GM12801 (cell line): ENCODE data around the gene ABHD2.

ENCODE experiments used
- TF ChIP-seq, protein P1 (sequence below): IDR thresholded peaks from one replicate; pipeline ENCODE4 v1.5.1; 2011; ENCODE audit warnings: control low read depth; ENCODE audit not compliant: insufficient read length; ENCODE audit errors: extremely low read depth

The ABHD2 gene

DNA sequence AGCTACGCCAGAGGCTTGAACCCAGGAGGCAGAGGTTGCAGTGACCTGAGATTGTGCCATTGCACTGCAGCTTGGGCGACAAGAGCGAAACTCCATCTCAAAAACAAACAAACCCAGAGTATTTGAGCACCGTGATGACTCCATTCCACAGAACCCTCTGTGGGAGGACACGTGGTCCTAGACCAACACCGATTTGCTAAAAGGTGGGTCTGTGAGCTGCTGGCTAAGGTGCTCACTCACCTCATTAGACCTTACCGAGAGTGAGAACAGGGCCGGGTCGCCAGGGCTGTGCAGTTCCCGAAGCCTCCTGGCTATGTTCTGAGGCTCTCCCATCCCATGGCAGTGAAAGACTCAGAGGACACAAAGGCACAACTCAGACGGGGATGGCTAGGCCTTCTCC is 17.9 kb downstream of the ABHD2 start:
- TF ChIP-seq, protein P1, sequence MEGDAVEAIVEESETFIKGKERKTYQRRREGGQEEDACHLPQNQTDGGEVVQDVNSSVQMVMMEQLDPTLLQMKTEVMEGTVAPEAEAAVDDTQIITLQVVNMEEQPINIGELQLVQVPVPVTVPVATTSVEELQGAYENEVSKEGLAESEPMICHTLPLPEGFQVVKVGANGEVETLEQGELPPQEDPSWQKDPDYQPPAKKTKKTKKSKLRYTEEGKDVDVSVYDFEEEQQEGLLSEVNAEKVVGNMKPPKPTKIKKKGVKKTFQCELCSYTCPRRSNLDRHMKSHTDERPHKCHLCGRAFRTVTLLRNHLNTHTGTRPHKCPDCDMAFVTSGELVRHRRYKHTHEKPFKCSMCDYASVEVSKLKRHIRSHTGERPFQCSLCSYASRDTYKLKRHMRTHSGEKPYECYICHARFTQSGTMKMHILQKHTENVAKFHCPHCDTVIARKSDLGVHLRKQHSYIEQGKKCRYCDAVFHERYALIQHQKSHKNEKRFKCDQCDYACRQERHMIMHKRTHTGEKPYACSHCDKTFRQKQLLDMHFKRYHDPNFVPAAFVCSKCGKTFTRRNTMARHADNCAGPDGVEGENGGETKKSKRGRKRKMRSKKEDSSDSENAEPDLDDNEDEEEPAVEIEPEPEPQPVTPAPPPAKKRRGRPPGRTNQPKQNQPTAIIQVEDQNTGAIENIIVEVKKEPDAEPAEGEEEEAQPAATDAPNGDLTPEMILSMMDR, result no peak

- TF ChIP-seq, protein P1, result no peak
Observed at GRCh38 chr15:89107984-89108383, 19.7 kb downstream of the ABHD2 start.

DNA sequence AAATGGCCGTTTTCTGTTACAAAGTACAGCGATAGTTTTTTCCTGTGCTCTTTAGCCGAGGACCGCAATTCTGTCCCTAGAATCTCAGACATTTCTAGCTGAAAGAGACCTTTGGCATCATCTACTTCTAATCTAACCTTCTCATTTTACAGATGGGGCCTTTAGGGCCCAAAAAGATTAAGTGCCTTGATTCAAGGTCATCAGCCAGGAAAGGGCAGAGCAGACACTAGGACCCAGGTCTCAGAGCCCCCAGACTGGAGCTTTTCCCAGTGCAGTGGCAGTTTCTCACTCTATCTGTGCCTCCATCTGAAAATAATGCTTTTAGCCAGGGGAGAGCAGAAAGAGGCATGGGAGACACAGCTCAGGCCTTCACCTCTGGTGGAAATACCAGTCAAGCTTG is 20.6 kb downstream of the ABHD2 start:
- TF ChIP-seq, protein P1, result no peak

GRCh38 chr15:89109238-89109637 is 21.0 kb downstream of the ABHD2 start:
- TF ChIP-seq, protein P1, result no peak

GRCh38 chr15:89110060-89110459 is 21.8 kb downstream of the ABHD2 start:
- TF ChIP-seq, protein P1, result no peak

GRCh38 chr15:89111352-89111751 is 23.1 kb downstream of the ABHD2 start:
- TF ChIP-seq, protein P1, result no peak

- TF ChIP-seq, protein P1, result no peak
Observed at GRCh38 chr15:89111961-89112340, 23.7 kb downstream of the ABHD2 start.
